DMS153 (cell line): ENCODE measurements around the gene SCNN1B.

Source experiments
- DNase-seq: peaks from one replicate; lab custom pipeline; 2025; lab: John Stamatoyannopoulos, UW

The SCNN1B gene

DNA sequence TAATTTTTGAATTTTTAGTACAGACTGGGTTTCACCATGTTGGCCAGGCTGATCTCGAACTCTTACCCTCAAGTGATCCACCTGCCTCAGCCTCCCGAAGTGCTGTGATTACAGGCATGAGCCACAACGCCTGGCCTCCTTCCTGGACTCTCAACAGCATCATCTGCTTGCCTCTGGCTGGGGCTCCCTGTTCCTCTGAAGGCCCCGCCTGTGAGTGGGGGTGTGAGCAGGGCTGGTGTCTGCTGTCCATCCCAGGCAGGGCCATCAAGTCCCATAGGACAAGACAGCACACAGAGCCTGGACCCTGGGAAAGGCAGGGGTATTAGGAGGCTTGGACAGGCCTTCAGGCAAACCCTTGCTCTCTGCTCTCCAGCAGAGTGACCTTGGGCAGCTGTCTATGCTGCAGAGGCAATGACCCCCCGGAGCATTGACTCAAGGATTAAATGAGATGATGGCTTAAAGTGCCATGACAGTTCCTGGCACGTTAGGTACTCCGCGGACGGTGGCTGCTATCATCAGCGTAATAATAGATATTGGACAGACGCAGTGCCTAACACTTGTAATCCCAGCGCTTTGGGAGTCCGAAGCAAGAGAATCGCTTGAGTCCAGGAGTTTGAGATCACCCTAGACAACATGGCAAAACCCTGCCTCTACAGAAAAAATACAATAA, 19.2 kb downstream of the SCNN1B start:
- DNase-seq, result no peak

GRCh38 chr16:23323224-23324030, 21.3 kb downstream of the SCNN1B start:
- no peak for DNase-seq

DNA sequence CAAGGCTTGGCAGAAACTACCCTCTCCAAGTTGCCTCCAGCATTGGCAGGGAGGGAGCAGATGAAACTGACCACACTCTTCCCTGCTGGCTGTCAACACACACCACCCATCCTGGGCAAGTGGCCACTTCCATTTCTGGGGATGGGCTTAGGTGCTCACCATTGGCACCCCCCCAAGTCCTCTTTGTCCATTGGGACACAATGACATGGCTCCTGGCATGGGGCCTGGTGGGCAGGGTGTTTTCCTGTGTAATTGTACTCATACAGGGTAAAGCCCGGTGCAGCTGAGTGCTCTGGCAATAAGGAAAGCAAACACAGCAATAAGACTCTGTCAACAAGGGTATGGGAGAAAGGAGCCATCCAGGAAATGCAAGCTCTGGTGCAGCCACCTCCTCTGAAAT, 22.6 kb downstream of the SCNN1B start:
- peak; percentile 99 for DNase-seq

GRCh38 chr16:23327836-23328235, 25.7 kb downstream of the SCNN1B start:
- DNase-seq, result no peak

GRCh38 chr16:23330161-23330560, 28.1 kb downstream of the SCNN1B start:
- no peak for DNase-seq

GRCh38 chr16:23330583-23331249, 28.6 kb downstream of the SCNN1B start:
- DNase-seq, result no peak

DNA sequence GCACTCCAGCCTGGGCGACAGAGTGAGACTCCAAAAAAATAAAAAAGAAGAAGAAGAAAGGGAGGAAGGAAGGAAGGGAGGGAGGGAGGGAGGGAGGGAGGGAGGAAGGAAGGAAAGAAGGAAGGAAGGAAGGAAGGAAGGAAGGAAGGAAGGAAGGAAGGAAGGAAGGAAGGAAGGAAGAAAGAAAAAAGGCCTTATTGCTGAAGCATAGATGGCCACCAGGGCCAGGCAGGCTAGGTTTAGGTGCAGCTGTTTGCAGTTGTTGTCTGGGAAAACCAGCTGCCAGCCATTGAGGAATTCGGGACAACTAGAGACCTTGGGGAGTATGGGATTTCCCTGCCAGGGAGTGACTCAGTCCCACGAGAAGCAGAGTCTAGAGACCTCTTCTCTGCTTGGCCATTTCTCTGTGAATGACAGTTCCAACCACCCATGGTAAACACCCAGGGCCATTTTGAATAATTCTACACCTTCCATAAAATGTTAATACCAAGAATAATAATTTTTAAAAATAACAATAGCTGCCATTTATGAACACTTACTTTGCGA, 31.0 kb downstream of the SCNN1B start:
- DNase-seq, result no peak

DNA sequence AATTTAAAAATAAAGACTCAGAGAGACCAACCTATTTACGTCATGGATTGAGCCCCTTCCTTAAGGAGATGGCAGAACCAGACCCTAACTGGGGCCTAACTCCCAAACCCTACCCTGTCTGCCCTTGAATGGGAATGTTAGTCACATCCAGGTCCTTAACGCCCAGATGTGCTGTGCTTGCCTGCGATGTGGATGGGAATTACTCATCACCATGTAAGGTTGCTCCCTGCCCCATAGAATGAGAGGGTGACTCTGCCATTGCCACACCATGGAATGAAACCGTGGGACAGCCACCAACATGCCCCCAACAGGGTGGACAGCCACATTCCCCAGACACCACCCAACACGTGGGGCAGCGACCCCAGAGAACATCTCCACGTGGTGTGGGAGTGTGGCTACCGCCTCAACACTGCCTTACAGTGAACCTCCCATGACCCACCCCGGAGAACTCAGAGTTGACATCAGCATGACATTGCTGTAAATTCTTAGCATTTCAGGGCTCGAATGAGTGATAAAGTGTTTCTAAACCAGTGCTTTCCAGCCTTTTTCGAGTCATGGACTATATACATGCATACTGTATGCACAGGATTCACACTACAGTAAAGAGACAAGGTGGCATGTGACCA, 31.8 kb downstream of the SCNN1B start:
- DNase-seq, result no peak

- DNase-seq, result no peak
Measured at GRCh38 chr16:23334457-23334853, 32.4 kb downstream of the SCNN1B start.

DNA sequence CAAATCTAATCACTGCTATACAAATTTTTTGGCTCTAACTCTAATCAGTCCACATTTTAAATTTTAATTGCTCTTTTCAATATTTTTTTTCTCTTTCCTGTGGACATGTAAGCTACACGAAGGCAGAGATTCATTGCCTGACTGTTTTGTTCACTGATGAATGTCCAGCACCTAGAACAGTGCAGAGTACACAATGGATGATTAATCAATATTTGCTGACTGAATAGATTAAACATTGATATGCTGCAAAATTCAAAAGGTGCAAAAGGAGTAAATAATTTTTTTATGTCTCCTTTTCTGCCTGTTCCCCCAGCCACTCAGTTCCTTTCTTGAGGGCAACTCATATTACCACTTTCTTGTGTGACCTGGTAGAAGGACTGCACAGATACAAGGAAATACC, 32.8 kb downstream of the SCNN1B start:
- DNase-seq, result peak; percentile 26

DNA sequence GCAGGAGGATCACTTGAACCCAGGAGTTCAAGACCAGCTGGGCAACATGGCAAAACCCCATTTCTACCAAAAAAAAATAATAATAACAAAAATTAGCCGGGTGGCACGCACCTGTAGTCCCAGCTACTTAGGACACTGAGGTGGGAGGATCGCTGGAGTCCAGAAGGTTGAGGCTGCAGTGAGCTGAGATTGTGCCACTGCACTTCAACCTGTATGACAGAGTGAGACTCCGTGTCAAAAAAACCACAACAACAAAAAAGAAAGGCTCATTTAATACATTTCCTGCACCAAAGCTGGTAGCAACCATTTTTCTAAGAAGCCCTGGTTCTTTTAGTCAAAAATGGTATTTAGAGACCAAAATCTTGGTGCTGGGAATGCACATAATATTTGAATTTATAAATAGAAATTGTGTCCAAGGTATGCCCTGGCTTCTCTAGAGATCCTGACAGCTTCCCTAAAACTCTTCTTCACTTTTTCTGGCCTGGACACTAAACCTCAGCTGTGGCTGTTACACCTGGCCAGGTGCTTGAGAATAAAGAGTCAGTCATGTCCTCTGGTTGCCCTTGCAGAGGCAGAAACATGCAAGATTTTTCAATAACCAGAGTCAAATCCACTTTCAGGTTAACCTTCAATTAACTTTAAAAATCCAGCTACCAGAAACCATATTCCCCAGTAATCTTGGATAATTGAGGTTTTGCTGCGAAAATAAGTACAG, 35.9 kb downstream of the SCNN1B start:
- DNase-seq, result no peak

- DNase-seq, result no peak
Measured at GRCh38 chr16:23339787-23340186, 37.7 kb downstream of the SCNN1B start.

DNA sequence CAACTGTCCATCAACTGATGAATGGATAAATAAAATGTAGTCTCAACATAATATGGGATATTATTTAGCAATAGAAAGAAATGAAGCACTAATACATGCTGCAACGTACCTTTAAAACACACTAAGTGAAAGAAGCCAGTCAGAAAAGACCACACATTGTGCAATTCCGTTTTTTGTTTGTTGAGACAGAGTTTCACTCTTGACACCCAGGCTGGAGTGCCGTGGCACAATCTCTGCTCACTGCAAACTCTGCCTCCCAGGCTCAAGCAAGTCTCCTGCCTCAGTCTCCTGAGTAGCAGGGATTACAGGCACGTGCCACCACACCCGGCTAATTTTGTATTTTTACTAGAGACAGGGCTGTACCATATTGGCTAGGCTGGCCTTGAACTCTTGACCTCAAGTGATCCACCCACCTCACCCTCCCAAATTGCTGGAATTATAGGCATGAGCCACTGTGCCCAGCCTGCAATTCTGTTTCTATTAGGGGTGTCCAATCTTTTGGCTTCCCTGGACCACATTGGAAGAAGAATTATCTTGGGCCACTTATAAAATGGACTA, 40.1 kb downstream of the SCNN1B start:
- no peak for DNase-seq

DNA sequence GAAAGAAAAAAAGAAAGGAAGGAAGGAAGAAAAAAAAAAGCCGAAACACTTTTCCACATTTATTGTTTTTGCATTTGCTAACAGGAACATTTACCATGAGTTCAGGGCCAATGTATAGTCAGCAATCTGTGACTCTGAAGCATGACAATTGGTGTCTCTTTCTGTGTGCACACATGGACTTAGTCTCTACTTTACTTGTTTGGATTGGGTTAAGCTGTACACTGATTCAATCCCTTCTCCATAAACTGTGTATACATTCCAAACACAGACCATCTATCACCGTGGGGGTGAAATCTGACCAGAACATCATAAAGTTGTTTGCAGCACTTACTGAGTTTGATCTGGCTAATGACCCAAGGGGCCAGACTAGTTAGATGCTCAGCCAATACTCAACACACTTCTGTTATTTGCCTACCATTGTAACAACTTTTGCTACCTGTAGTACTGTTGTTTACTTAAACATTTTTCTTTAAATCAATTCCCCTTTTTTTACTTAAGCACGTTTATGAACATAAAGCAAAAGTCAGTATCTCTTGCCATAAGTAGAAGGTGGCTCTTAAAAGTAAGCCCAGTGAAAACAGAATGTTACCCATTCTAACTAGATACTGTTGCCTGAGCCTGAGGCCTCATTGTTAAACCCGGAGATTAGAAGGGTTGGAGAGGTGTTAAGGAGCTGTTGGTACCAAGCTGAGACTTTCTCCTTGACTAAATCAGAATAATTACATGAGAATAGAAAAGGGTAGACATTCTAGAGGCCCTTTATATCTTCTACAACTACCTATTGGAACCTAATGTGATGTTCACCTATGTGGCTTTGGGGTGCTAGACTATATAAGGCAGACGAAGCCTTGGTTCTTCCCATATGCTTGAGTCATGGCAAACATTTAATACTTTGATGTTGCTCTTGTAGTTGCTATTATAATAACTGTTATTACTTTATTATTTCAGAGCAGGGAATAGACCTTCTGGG, 41.8 kb downstream of the SCNN1B start:
- DNase-seq, result no peak

DNA sequence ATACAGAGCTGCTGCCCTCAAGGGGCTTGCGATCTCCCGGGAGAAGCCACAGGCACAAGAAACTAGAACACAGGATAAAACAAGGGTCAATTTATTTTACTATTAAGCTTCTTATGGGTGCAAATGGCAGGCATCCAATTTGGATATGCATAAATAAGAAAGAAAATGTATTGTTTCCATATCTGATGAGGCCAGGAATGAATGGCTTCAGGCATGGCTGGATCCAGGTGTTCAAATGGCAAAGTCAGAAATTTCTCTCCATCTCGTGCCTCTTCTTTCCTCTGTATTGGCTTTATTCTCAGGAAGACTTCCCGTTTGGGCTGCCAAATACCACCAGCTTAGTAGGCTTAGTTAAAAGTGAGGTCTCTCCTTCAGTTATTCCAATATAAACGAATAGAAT, 43.1 kb downstream of the SCNN1B start:
- no peak for DNase-seq

DNA sequence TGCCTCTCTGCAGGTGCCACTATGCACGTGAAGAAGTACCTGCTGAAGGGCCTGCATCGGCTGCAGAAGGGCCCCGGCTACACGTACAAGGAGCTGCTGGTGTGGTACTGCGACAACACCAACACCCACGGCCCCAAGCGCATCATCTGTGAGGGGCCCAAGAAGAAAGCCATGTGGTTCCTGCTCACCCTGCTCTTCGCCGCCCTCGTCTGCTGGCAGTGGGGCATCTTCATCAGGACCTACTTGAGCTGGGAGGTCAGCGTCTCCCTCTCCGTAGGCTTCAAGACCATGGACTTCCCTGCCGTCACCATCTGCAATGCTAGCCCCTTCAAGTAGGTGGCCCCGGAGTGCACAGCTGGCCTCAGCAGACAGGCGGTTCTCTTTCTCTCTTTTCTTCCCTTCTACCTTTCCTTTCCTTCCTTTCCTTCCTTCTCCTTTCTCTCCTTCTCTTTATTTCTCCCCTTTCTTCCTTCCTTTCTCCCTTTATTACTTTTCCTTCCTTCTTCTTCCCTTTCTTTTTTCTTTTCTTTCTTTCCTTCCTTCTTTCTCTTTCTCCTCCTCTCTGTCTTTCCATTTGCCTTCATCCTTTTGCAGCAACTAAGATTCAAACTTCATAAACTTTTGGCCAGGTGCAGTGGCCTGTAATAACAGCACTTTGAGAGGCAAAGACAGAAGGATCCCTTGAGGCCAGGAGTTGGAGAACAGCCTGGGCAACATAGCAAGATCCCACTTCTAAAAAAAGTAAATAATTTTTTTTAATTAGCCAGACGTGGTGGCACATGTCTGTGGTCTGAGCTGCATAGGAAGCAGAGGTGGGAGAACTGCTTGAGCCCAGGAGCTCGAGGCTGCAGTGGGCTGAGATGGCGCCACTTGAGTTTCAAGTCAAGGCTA, 46.7 kb downstream of the SCNN1B start:
- no peak for DNase-seq

- DNase-seq, result peak; percentile 86
Measured at GRCh38 chr16:23351360-23351759, 49.3 kb downstream of the SCNN1B start.

DNA sequence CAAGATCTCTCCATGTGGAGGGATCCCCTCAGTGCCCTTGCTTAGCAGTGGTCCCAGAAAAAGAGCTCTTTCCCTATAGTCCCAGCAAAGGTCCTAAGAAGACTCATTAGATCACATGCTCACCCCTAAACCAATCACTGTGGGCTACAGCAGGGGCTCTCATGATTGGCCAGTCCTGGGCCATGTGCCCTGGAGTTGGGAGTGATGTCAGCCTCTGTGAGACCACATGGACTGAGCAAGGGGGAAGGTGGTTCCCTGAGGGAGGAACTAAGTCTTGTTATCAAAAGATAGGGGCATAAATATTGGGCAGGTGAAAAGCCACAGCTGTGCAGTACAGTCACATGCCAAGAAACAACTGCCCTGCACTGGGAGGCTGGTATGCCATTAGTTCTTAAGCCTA, 51.3 kb downstream of the SCNN1B start:
- no peak for DNase-seq

- DNase-seq, result no peak
Measured at GRCh38 chr16:23354246-23354645, 52.1 kb downstream of the SCNN1B start.
